Measurements from ENCODE around the gene KCTD15. TPM values are rescaled to one million over a fixed set of nuclear protein-coding genes. Genes with fewer than 3 reads are reported as not detected.
"Not testable (repeated sequence)": the region's sequence is repeated elsewhere in the genome, so short reads cannot be mapped to it uniquely, and the experiment has no call there.

KCTD15 gene
- total RNA-seq, 1 donor from 2014 or later: 28.0 TPM

GRCh38 chr19:33814181-33815165 lies 17.8 kb downstream of the KCTD15 start:
- no peak for DNase-seq (ENCODE audit: low spot score)

GRCh38 chr19:33815380-33816340 lies 19.0 kb downstream of the KCTD15 start:
- DNase-seq (ENCODE audit: low spot score): no peak

- DNase-seq (ENCODE audit: low spot score): no peak
Measured at GRCh38 chr19:33818411-33818810, 21.7 kb downstream of the KCTD15 start.

- DNase-seq (ENCODE audit: low spot score): not testable (repeated sequence)
Measured at GRCh38 chr19:33819078-33819477, 22.4 kb downstream of the KCTD15 start.

- no peak for DNase-seq (ENCODE audit: low spot score)
Measured at GRCh38 chr19:33819506-33819879, 22.8 kb downstream of the KCTD15 start.

GRCh38 chr19:33819880-33820781 lies 23.5 kb downstream of the KCTD15 start:
- DNase-seq (ENCODE audit: low spot score): peak; percentile 63

GRCh38 chr19:33821871-33822270 lies 25.2 kb downstream of the KCTD15 start:
- no peak for DNase-seq (ENCODE audit: low spot score)

GRCh38 chr19:33823341-33823740 lies 26.7 kb downstream of the KCTD15 start:
- DNase-seq (ENCODE audit: low spot score): no peak

GRCh38 chr19:33825556-33825955 lies 28.9 kb downstream of the KCTD15 start:
- DNase-seq (ENCODE audit: low spot score): no peak

- DNase-seq (ENCODE audit: low spot score): no peak
Measured at GRCh38 chr19:33826521-33826920, 29.9 kb downstream of the KCTD15 start.

GRCh38 chr19:33828266-33829075 lies 31.8 kb downstream of the KCTD15 start:
- DNase-seq (ENCODE audit: low spot score): no peak

GRCh38 chr19:33830264-33830663 lies 33.6 kb downstream of the KCTD15 start:
- DNase-seq (ENCODE audit: low spot score): no peak

GRCh38 chr19:33831825-33832224 lies 35.2 kb downstream of the KCTD15 start:
- DNase-seq (ENCODE audit: low spot score): no peak

- no peak for DNase-seq (ENCODE audit: low spot score)
Measured at GRCh38 chr19:33832633-33833032, 36.0 kb downstream of the KCTD15 start.

GRCh38 chr19:33840382-33840781 lies 43.7 kb downstream of the KCTD15 start:
- DNase-seq (ENCODE audit: low spot score): no peak

- DNase-seq (ENCODE audit: low spot score): no peak
Measured at GRCh38 chr19:33840783-33841182, 44.1 kb downstream of the KCTD15 start.

- DNase-seq (ENCODE audit: low spot score): no peak
Measured at GRCh38 chr19:33841685-33842084, 45.0 kb downstream of the KCTD15 start.

- DNase-seq (ENCODE audit: low spot score): no peak
Measured at GRCh38 chr19:33844478-33844877, 47.8 kb downstream of the KCTD15 start.

GRCh38 chr19:33845498-33845897 lies 48.8 kb downstream of the KCTD15 start:
- no peak for DNase-seq (ENCODE audit: low spot score)

- no peak for DNase-seq (ENCODE audit: low spot score)
Measured at GRCh38 chr19:33849551-33850147, 53.0 kb downstream of the KCTD15 start.
